Measurements from ENCODE around the gene ATF6.

The ATF6 gene

DNA sequence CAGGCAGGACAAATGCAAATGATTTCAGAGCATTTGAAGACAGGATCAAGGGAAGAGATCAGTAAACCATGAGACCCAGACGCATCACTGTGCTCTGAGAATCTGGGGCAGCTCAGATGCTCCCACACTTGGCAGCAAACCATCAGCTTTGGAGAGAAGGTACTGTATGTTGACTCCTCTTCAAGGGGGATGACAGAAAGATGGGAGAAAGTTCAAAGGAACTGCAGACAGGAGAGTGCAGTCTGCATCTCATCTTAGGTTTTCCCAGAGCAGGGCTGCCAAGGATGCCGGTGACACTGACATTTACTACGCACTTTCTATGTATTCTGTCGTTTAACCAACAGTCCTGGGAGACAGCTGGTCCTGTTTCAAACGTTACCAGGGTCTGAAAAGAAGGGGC is 221.8 kb downstream of the ATF6 start:
- no peak overlapping the region for H3K27ac ChIP-seq
- TF ChIP-seq, protein P1, sequence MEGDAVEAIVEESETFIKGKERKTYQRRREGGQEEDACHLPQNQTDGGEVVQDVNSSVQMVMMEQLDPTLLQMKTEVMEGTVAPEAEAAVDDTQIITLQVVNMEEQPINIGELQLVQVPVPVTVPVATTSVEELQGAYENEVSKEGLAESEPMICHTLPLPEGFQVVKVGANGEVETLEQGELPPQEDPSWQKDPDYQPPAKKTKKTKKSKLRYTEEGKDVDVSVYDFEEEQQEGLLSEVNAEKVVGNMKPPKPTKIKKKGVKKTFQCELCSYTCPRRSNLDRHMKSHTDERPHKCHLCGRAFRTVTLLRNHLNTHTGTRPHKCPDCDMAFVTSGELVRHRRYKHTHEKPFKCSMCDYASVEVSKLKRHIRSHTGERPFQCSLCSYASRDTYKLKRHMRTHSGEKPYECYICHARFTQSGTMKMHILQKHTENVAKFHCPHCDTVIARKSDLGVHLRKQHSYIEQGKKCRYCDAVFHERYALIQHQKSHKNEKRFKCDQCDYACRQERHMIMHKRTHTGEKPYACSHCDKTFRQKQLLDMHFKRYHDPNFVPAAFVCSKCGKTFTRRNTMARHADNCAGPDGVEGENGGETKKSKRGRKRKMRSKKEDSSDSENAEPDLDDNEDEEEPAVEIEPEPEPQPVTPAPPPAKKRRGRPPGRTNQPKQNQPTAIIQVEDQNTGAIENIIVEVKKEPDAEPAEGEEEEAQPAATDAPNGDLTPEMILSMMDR (conservative IDR thresholded peaks at IDR 0.05), result no peak
- TF ChIP-seq ZFX (IDR thresholded peaks at IDR 0.05), result no peak

GRCh38 chr1:161988413-161988812 is 222.3 kb downstream of the ATF6 start:
- TF ChIP-seq, protein P1 (conservative IDR thresholded peaks at IDR 0.05), result no peak
- no peak for TF ChIP-seq ZFX (IDR thresholded peaks at IDR 0.05)
- H3K27ac ChIP-seq, result no peak overlapping the region

GRCh38 chr1:161989108-161989507 is 223.0 kb downstream of the ATF6 start:
- no peak overlapping the region for H3K27ac ChIP-seq
- no peak for TF ChIP-seq ZFX (IDR thresholded peaks at IDR 0.05)
- TF ChIP-seq, protein P1 (conservative IDR thresholded peaks at IDR 0.05), result no peak

- H3K27ac ChIP-seq, result no peak overlapping the region
- TF ChIP-seq, protein P1 (conservative IDR thresholded peaks at IDR 0.05), result no peak
- no peak for TF ChIP-seq ZFX (IDR thresholded peaks at IDR 0.05)
Measured at GRCh38 chr1:161989786-161990185, 223.7 kb downstream of the ATF6 start.

DNA sequence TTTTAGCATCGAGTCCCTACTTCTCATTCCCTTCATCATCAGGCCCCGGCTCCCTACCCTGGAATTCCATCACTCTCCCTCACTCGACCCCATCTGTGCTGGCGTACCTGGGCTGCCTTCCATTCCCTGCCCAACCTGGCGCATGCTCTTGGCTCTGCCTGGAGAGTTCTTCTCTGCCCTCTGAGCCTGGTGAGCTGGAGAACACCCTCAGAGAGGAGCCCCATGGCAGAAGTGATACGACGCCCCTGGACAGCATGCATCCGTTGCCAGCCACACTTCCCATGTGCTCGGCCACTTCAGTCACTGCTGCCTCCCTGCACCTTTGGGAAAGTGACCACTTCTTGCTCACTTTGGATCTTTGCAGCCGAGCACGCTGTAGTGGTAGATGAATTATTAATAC is 227.5 kb downstream of the ATF6 start:
- TF ChIP-seq ZFX (IDR thresholded peaks at IDR 0.05), result no peak
- TF ChIP-seq, protein P1 (conservative IDR thresholded peaks at IDR 0.05), result no peak
- H3K27ac ChIP-seq, result no peak overlapping the region

GRCh38 chr1:161994175-161994668 is 228.1 kb downstream of the ATF6 start:
- TF ChIP-seq, protein P1 (conservative IDR thresholded peaks at IDR 0.05), result no peak
- TF ChIP-seq ZFX (IDR thresholded peaks at IDR 0.05), result no peak
- H3K27ac ChIP-seq, result no peak overlapping the region

GRCh38 chr1:161997152-161997551 is 231.0 kb downstream of the ATF6 start:
- no peak overlapping the region for H3K27ac ChIP-seq
- TF ChIP-seq, protein P1 (conservative IDR thresholded peaks at IDR 0.05), result no peak
- no peak for TF ChIP-seq ZFX (IDR thresholded peaks at IDR 0.05)

Data from C4-2B (cell line).